Uterus (tissue), 2 donors: Measurements from ENCODE around the gene KBTBD3.

Experiments used
- CTCF ChIP-seq, 4 experiments: fragments of 200-600 bp in 2 of 4; fragments of 450-650 bp in 2 of 4; sonication (generic) in 2 of 4; IDR thresholded peaks; one replicate each; pipeline ENCODE4 v1.5.1; 2016 to 2019; ENCODE audit warnings: antibody characterized with exemption in 4 of 4, mild to moderate bottlenecking in 2 of 4, moderate library complexity in 1 of 4
- POLR2A ChIP-seq, 2 donors: fragments of 450-650 bp; IDR thresholded peaks; one replicate each; pipeline ENCODE4 v1.6.1; 2016; ENCODE audit warnings: antibody characterized with exemption in 2 of 2, mild to moderate bottlenecking in 1 of 2, moderate library complexity in 1 of 2

- TF ChIP-seq CTCF (IDR thresholded peaks at IDR 0.05) = no peak
- no peak for TF ChIP-seq POLR2A (IDR thresholded peaks at IDR 0.05)
These were observed 24.2 kb upstream of the KBTBD3 start for GRCh38 chr11:106101370-106101769.
